H1 (cell line): ENCODE results near the gene GFOD1.

Source experiments
- CTCF ChIP-seq, 3 experiments: IDR thresholded peaks; 1 replicate in 2 of 3; 2 replicates in 1 of 3; pipeline versions ENCODE4 v1.5.1 to v1.6.1; 2011; ENCODE audit warnings: low read length in 3 of 3, mild to moderate bottlenecking in 3 of 3, inconsistent platforms in 2 of 3, low read depth in 1 of 3, moderate library complexity in 1 of 3; ENCODE audit not compliant: insufficient read depth in 1 of 3; ENCODE audit errors: control extremely low read depth in 1 of 3
- GABPA ChIP-seq: IDR thresholded peaks from 2 replicates; pipeline ENCODE4 v1.6.1; 2011; ENCODE audit warnings: mild to moderate bottlenecking, low read length, moderate library complexity, borderline replicate concordance; ENCODE audit not compliant: insufficient read depth
- HDAC2 ChIP-seq, 2 experiments: fragments of 300-600 bp in 1 of 2; sonication (generic) in 1 of 2; IDR thresholded peaks; 2 replicates each; pipeline ENCODE4 v1.6.1; 2011 to 2012; ENCODE audit warnings: low read depth in 2 of 2, low read length in 2 of 2, mild to moderate bottlenecking in 2 of 2, moderate library complexity in 2 of 2, borderline replicate concordance in 1 of 2, inconsistent platforms in 1 of 2
- JUN ChIP-seq: IDR thresholded peaks from 2 replicates; pipeline ENCODE4 v1.6.1; 2011; ENCODE audit warnings: low read depth, mild to moderate bottlenecking, improper control_type of control experiment, low read length
- RFX5 ChIP-seq: IDR thresholded peaks from 2 replicates; pipeline ENCODE4 v1.6.1; 2011; ENCODE audit warnings: low read depth, low read length, improper control_type of control experiment, borderline replicate concordance

GRCh38 chr6:13422681-13423221 lies 64.6 kb downstream of the GFOD1 start:
- TF ChIP-seq RFX5 (no peak), HDAC2 (IDR thresholded peaks at IDR 0.05; ENCODE audit: borderline replicate concordance in 1 of 2, low read depth in 2 of 2, low read length in 2 of 2) (peak in 1 of 2 experiments; percentile 91; a peak in 1 of 4 replicates), CTCF (IDR thresholded peaks at IDR 0.05; ENCODE audit: control extremely low read depth in 1 of 3, insufficient read depth in 1 of 3, low read depth in 1 of 3, low read length in 3 of 3) (no peak), JUN (no peak), GABPA (no peak)
